Liver (tissue), 2 donors: ENCODE results near the gene EMILIN1.

Experiments
- FOXA1 ChIP-seq: IDR thresholded peaks from 2 replicates; pipeline ENCODE4 v1.6.1; 2016; ENCODE audit warnings: antibody characterized with exemption
- TF ChIP-seq, protein P1 (sequence below): fragments of 150-350 bp; IDR thresholded peaks from 2 replicates; pipeline ENCODE4 v1.5.1; 2017; ENCODE audit warnings: improper control_type of control experiment, low read depth, low read length; ENCODE audit not compliant: missing input control
- donor health status: healthy.

DNA sequence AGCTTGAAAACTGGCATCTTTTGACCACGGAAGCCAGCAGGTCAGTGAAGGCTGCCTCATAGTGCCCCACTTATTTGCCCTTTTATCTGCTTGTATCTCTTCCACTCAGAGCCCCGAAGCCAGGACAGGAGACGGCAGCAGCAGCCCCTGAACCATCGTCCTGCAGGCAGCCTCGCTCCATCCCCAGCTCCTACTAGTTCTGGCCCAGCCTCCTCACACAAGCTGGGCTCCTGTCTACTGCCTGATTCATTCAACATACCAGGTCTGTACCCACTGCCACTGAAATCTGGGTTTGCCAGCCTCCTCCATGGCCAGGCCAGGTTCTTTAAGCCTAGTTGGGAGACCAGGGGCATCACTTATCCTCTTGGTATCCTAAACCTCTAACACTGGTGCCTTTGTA is 11.0 kb upstream of the EMILIN1 start:
- TF ChIP-seq, protein P1, sequence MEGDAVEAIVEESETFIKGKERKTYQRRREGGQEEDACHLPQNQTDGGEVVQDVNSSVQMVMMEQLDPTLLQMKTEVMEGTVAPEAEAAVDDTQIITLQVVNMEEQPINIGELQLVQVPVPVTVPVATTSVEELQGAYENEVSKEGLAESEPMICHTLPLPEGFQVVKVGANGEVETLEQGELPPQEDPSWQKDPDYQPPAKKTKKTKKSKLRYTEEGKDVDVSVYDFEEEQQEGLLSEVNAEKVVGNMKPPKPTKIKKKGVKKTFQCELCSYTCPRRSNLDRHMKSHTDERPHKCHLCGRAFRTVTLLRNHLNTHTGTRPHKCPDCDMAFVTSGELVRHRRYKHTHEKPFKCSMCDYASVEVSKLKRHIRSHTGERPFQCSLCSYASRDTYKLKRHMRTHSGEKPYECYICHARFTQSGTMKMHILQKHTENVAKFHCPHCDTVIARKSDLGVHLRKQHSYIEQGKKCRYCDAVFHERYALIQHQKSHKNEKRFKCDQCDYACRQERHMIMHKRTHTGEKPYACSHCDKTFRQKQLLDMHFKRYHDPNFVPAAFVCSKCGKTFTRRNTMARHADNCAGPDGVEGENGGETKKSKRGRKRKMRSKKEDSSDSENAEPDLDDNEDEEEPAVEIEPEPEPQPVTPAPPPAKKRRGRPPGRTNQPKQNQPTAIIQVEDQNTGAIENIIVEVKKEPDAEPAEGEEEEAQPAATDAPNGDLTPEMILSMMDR, result no peak
- no peak for TF ChIP-seq FOXA1
